ENCODE data around the gene FHAD1.

Gene FHAD1
- total RNA-seq = 0 to 2.6 (median 0.33) reads per million in 9 experiments

- Mint-ChIP-seq H3K27me3 (peaks cover 0 to 15% of the 10 kb centered on the region in 2 donors), H3K4me3 (peak within 1 kb of the TSS; percentile 64 to 80), H3K27ac (peak within 1 kb of the TSS; percentile 70 to 84), H3K4me1 (ENCODE audit: low read depth in 2 of 2) (peaks cover 33 to 34% of the 10 kb centered on the region in 2 donors), H3K9me3 (no peaks in the 10 kb centered on the region), H3K36me3 (ENCODE audit: insufficient read depth) (peaks cover 14% of the 10 kb centered on the region)
- DNase-seq = peak; percentile 55 to 62 (median 59)
- peak; percentile 58 for ATAC-seq (replicated peaks)
Observed at GRCh38 chr1:15246960-15247614, at the start of gene FHAD1. TSS of gene FHAD1 (plus strand) at chr1:15247223. CDS start at chr1:15251785, 4,562 bp downstream.

GRCh38 chr1:15197591-15198447, 49.2 kb upstream of the FHAD1 start:
- Mint-ChIP-seq H3K4me3 (no peak overlapping the region), H3K9me3 (no peaks in the 10 kb centered on the region), H3K4me1 (ENCODE audit: low read depth in 2 of 2) (no peaks in the 10 kb centered on the region), H3K27ac (no peak overlapping the region), H3K36me3 (ENCODE audit: insufficient read depth) (no peaks in the 10 kb centered on the region), H3K27me3 (peaks cover 6 to 28% of the 10 kb centered on the region in 2 donors)
- DNase-seq (no peak), ATAC-seq (replicated peaks) (no peak)

GRCh38 chr1:15198684-15199083, 48.3 kb upstream of the FHAD1 start:
- Mint-ChIP-seq H3K4me3 (no peak overlapping the region), H3K4me1 (ENCODE audit: low read depth in 2 of 2) (no peaks in the 10 kb centered on the region), H3K27me3 (peaks cover 6 to 36% of the 10 kb centered on the region in 2 donors), H3K9me3 (no peaks in the 10 kb centered on the region), H3K27ac (no peak overlapping the region), H3K36me3 (ENCODE audit: insufficient read depth) (no peaks in the 10 kb centered on the region)
- no peak for DNase-seq
- no peak for ATAC-seq (replicated peaks)

- Mint-ChIP-seq H3K4me3 (no peak overlapping the region), H3K36me3 (ENCODE audit: insufficient read depth) (no peaks in the 10 kb centered on the region), H3K4me1 (ENCODE audit: low read depth in 2 of 2) (no peaks in the 10 kb centered on the region), H3K27ac (no peak overlapping the region), H3K27me3 (peaks cover 17 to 61% of the 10 kb centered on the region in 2 donors), H3K9me3 (no peaks in the 10 kb centered on the region)
- ATAC-seq (replicated peaks) (no peak), DNase-seq (no peak)
Observed at GRCh38 chr1:15201221-15201620, 45.8 kb upstream of the FHAD1 start.

- Mint-ChIP-seq H3K4me1 (ENCODE audit: low read depth in 2 of 2) (no peaks in the 10 kb centered on the region), H3K4me3 (no peak overlapping the region), H3K27ac (no peak overlapping the region), H3K36me3 (ENCODE audit: insufficient read depth) (no peaks in the 10 kb centered on the region), H3K27me3 (peaks cover 17 to 69% of the 10 kb centered on the region in 2 donors), H3K9me3 (no peaks in the 10 kb centered on the region)
- no peak for DNase-seq
- ATAC-seq (replicated peaks) = no peak
Observed at GRCh38 chr1:15201849-15202551, 45.0 kb upstream of the FHAD1 start.

- no peak for DNase-seq
- ATAC-seq (replicated peaks) = no peak
- H3K27me3 Mint-ChIP-seq = peaks cover 24 to 69% of the 10 kb centered on the region in 2 donors
- no peak overlapping the region for H3K4me3 Mint-ChIP-seq
- no peaks in the 10 kb centered on the region for H3K4me1 Mint-ChIP-seq (ENCODE audit: low read depth in 2 of 2)
- no peaks in the 10 kb centered on the region for H3K9me3 Mint-ChIP-seq
- no peaks in the 10 kb centered on the region for H3K36me3 Mint-ChIP-seq (ENCODE audit: insufficient read depth)
- no peak overlapping the region for H3K27ac Mint-ChIP-seq
Observed at GRCh38 chr1:15204931-15205330, 42.1 kb upstream of the FHAD1 start.

GRCh38 chr1:15205586-15206346, 41.3 kb upstream of the FHAD1 start:
- H3K4me1 Mint-ChIP-seq (ENCODE audit: low read depth in 2 of 2) = no peaks in the 10 kb centered on the region
- ATAC-seq (replicated peaks) (no peak), DNase-seq (no peak)
- no peak overlapping the region for H3K4me3 Mint-ChIP-seq
- H3K36me3 Mint-ChIP-seq (ENCODE audit: insufficient read depth) = no peaks in the 10 kb centered on the region
- H3K27ac Mint-ChIP-seq = no peak overlapping the region
- H3K27me3 Mint-ChIP-seq = peaks cover 30 to 75% of the 10 kb centered on the region in 2 donors
- H3K9me3 Mint-ChIP-seq = no peaks in the 10 kb centered on the region

GRCh38 chr1:15206418-15207030, 40.5 kb upstream of the FHAD1 start:
- H3K27me3 Mint-ChIP-seq = peaks cover 35 to 83% of the 10 kb centered on the region in 2 donors
- DNase-seq = no peak
- no peaks in the 10 kb centered on the region for H3K9me3 Mint-ChIP-seq
- no peak overlapping the region for H3K4me3 Mint-ChIP-seq
- no peak overlapping the region for H3K27ac Mint-ChIP-seq
- ATAC-seq (replicated peaks) = no peak
- H3K4me1 Mint-ChIP-seq (ENCODE audit: low read depth in 2 of 2) = no peaks in the 10 kb centered on the region
- H3K36me3 Mint-ChIP-seq (ENCODE audit: insufficient read depth) = no peaks in the 10 kb centered on the region

- H3K9me3 Mint-ChIP-seq = no peaks in the 10 kb centered on the region
- no peaks in the 10 kb centered on the region for H3K4me1 Mint-ChIP-seq (ENCODE audit: low read depth in 2 of 2)
- H3K36me3 Mint-ChIP-seq (ENCODE audit: insufficient read depth) = no peaks in the 10 kb centered on the region
- ATAC-seq (replicated peaks) (no peak), DNase-seq (no peak)
- no peak overlapping the region for H3K4me3 Mint-ChIP-seq
- peaks cover 36 to 88% of the 10 kb centered on the region in 2 donors for H3K27me3 Mint-ChIP-seq
- H3K27ac Mint-ChIP-seq = no peak overlapping the region
Observed at GRCh38 chr1:15207031-15207828, 39.8 kb upstream of the FHAD1 start.

- Mint-ChIP-seq H3K27me3 (peaks cover 37 to 90% of the 10 kb centered on the region in 2 donors), H3K4me1 (ENCODE audit: low read depth in 2 of 2) (no peaks in the 10 kb centered on the region), H3K4me3 (no peak overlapping the region), H3K36me3 (ENCODE audit: insufficient read depth) (no peaks in the 10 kb centered on the region), H3K9me3 (no peaks in the 10 kb centered on the region), H3K27ac (no peak overlapping the region)
- no peak for DNase-seq
- ATAC-seq (replicated peaks) = no peak
Observed at GRCh38 chr1:15207829-15208429, 39.1 kb upstream of the FHAD1 start.

GRCh38 chr1:15210651-15211375, 36.2 kb upstream of the FHAD1 start:
- Mint-ChIP-seq H3K27ac (no peak overlapping the region), H3K9me3 (no peaks in the 10 kb centered on the region), H3K27me3 (peaks cover 32 to 79% of the 10 kb centered on the region in 2 donors), H3K36me3 (ENCODE audit: insufficient read depth) (no peaks in the 10 kb centered on the region), H3K4me1 (ENCODE audit: low read depth in 2 of 2) (no peaks in the 10 kb centered on the region), H3K4me3 (no peak overlapping the region)
- ATAC-seq (replicated peaks) = no peak
- DNase-seq = no peak

Data from effector memory CD8-positive, alpha-beta T cell (primary cell).